NCI-H1417 treated with DMSO at 0.1 percent for 48 hours (cell line): ENCODE results near the gene AUTS2.

Source experiments
- DNase-seq: peaks from one replicate; lab custom pipeline; 2025; lab: John Stamatoyannopoulos, UW

The AUTS2 gene

GRCh38 chr7:70307544-70308106 lies 709.4 kb downstream of the AUTS2 start:
- no peak for DNase-seq

- DNase-seq, result no peak
These were observed 714.1 kb downstream of the AUTS2 start for GRCh38 chr7:70312336-70312735.

- DNase-seq, result no peak
These were observed 715.0 kb downstream of the AUTS2 start for GRCh38 chr7:70313271-70313670.

- DNase-seq, result no peak
These were observed 715.4 kb downstream of the AUTS2 start for GRCh38 chr7:70313687-70314086.

GRCh38 chr7:70314221-70314620 lies 715.9 kb downstream of the AUTS2 start:
- DNase-seq, result no peak

GRCh38 chr7:70316745-70317144 lies 718.5 kb downstream of the AUTS2 start:
- DNase-seq, result no peak

GRCh38 chr7:70317356-70317755 lies 719.1 kb downstream of the AUTS2 start:
- DNase-seq, result no peak

GRCh38 chr7:70318511-70318910 lies 720.2 kb downstream of the AUTS2 start:
- DNase-seq, result no peak

- DNase-seq, result no peak
These were observed 720.8 kb downstream of the AUTS2 start for GRCh38 chr7:70319057-70319456.

- DNase-seq, result no peak
These were observed 722.8 kb downstream of the AUTS2 start for GRCh38 chr7:70321016-70321590.

GRCh38 chr7:70322856-70323255 lies 724.6 kb downstream of the AUTS2 start:
- DNase-seq, result no peak

GRCh38 chr7:70325509-70326101 lies 727.3 kb downstream of the AUTS2 start:
- DNase-seq, result no peak

- no peak for DNase-seq
These were observed 736.0 kb downstream of the AUTS2 start for GRCh38 chr7:70334295-70334694.

GRCh38 chr7:70334871-70335270 lies 736.6 kb downstream of the AUTS2 start:
- DNase-seq, result no peak

- no peak for DNase-seq
These were observed 738.3 kb downstream of the AUTS2 start for GRCh38 chr7:70336536-70336935.

GRCh38 chr7:70338015-70338414 lies 739.7 kb downstream of the AUTS2 start:
- peak; percentile 99 for DNase-seq

GRCh38 chr7:70340236-70340635 lies 742.0 kb downstream of the AUTS2 start:
- DNase-seq, result no peak

- DNase-seq, result no peak
These were observed 743.2 kb downstream of the AUTS2 start for GRCh38 chr7:70341446-70341845.

- no peak for DNase-seq
These were observed 745.2 kb downstream of the AUTS2 start for GRCh38 chr7:70343519-70343918.

- no peak for DNase-seq
These were observed 746.5 kb downstream of the AUTS2 start for GRCh38 chr7:70344726-70345125.

GRCh38 chr7:70346844-70347462 lies 748.7 kb downstream of the AUTS2 start:
- no peak for DNase-seq

GRCh38 chr7:70347463-70348254 lies 749.4 kb downstream of the AUTS2 start:
- DNase-seq, result no peak

GRCh38 chr7:70349031-70349430 lies 750.8 kb downstream of the AUTS2 start:
- DNase-seq, result no peak
